NAMALWA (cell line): ENCODE data around the gene ALOX5AP.

ENCODE experiments used
- DNase-seq: peaks from one replicate; pipeline ENCODE4 v3.0.0-alpha.2; 2015; ENCODE audit warnings: low spot score

ALOX5AP gene

DNA sequence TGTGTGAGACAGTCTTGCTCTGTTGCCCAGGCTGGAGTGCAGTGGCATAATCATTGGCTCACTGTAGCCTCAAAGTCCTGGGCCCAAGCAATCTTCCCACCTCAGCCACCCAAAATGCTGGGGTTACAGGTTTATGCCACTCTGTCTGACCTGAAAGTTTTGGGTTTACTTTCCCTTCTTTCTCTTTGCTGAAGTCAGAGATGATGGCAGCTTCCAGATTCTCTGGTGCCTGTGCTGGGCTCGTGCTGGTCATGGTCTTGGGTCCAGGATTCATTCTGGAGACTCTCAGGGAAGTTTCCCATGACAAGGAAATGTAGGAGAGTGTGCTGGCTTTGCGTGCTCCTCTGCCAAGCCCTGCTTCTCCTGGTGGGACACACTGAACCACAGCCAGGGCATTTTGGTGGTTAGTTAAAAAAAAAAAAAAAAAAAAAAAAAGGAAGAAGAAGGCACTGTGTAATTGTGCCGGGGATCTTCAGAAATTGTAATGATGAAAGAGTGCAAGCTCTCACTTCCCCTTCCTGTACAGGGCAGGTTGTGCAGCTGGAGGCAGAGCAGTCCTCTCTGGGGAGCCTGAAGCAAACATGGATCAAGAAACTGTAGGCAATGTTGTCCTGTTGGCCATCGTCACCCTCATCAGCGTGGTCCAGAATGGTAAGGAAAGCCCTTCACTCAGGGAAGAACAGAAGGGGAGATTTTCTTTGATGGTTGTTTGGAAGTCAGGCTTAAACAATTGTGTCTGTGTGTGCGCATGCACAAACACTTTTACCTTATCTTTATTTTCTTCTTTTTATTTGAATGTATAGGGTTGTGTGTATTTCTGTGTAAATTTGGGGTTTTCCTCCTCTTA, at the start of gene ALOX5AP:
Gene ALOX5AP, plus strand, starts transcription at position 519 of the 847 bp plus-strand sequence. Its CDS starts 63 bp downstream, at position 582.
- peak; percentile 92 for DNase-seq

GRCh38 chr13:30685987-30686386, 49.4 kb upstream of the ALOX5AP start:
- no peak for DNase-seq

GRCh38 chr13:30687601-30688000, 47.7 kb upstream of the ALOX5AP start:
- DNase-seq: no peak

DNA sequence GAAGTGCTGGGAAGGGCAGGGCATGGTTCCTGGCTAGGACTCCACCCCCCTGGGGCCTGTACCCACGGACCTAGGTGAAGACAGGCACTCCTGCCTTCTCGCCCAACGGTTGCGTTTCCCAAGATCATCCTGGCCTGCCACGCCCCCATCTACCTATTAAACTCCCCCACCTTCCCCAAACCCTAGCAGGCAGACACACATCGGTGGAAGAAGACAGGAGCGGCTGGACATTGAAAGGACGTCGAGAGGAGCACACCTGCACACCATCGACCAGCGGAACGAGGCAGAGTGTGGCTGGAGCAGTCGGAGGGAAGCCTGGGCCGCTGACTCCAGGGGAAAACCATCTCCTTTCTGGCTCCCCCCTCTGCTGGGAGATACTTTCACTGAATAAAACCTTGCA, 45.6 kb upstream of the ALOX5AP start:
- no peak for DNase-seq

DNA sequence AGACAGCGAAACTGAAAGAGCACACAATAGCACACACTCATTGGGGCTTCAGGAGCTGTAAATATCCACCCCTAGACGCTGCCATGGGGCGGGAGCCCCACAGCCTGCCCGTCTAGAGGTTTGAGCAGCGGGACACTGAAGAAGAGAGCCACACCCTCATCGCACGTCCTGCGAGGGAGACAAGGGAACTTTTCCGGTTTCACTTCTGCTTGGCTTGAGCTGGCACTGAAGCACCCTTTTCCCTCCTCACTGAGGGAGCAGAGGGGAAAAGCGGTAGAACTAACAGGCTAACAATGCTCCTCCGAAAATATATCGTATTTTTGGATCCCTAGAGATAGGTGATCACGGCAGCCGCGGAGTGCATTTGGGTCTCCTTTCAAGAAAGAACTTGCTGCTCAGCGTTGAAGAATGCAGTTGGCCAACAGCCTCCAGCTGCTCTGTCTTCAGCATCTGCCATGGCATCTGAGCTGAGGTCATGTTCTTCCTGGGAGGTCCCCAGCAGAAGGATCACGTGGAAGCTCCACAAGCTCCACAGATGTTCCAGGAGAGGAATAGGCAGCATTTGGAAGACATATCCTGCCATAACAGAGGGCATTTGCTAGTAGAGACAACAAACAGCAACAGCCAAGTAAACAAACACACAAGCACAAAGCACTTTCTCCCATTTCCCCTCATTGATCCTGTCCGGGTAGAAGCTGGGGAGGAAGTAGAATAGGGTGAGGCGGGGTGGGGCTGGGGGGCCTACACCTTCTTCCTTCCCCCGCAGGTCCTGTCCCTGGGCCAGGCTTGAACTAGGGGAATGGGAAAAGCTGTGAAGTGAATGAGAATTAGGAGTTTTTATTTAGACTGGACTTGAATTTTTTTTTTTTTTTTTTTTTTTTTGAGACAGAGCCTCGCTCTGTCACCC, 44.8 kb upstream of the ALOX5AP start:
- peak; percentile 73 for DNase-seq

- DNase-seq: no peak
These were observed 43.2 kb upstream of the ALOX5AP start for GRCh38 chr13:30692113-30692512.

GRCh38 chr13:30696278-30697176, 38.8 kb upstream of the ALOX5AP start:
- no peak for DNase-seq

GRCh38 chr13:30697177-30697953, 38.0 kb upstream of the ALOX5AP start:
- DNase-seq: no peak

DNA sequence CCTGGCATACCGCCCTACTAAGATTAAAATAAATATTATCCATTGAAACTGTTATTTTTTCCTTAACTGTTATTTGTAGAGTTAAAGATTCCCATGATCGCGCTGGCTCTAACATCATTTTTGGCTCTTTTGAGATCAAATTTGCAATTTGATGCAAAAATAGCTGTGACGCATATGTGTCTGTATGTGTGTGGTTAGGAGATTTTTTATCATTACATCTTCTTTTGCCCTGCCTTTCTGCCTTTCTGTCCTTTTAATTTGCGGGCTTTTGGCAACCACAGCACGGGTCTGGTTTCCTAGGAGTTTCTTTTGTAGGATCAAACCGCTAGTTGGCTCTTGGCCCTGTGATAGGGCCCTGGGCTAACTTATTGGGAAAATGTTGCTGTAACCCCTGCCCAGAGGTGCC, 37.3 kb upstream of the ALOX5AP start:
- DNase-seq: no peak

- no peak for DNase-seq
These were observed 36.8 kb upstream of the ALOX5AP start for GRCh38 chr13:30698488-30699005.

- DNase-seq: no peak
These were observed 35.0 kb upstream of the ALOX5AP start for GRCh38 chr13:30700364-30700763.

DNA sequence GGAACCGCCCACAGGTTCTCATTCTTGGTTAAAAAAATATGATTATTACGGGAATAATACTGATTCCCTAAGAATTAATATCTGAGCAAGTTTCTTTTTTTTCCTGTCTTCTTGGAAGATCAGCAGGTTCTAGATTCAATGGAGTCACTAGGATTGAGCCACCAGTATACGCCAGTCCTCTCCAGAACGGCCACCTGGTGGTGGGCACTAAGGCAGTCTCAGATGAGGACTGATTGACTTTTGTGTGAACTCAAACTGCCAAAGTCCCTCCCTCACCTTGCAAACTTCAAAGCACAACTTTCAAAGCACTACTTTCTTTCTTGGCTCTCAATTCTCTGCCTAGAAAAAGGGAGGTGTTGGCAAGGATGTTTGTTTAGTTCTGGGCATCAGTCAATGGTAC, 33.3 kb upstream of the ALOX5AP start:
- DNase-seq: peak; percentile 13

GRCh38 chr13:30704596-30704995, 30.7 kb upstream of the ALOX5AP start:
- DNase-seq: no peak

GRCh38 chr13:30705680-30706079, 29.7 kb upstream of the ALOX5AP start:
- no peak for DNase-seq

DNA sequence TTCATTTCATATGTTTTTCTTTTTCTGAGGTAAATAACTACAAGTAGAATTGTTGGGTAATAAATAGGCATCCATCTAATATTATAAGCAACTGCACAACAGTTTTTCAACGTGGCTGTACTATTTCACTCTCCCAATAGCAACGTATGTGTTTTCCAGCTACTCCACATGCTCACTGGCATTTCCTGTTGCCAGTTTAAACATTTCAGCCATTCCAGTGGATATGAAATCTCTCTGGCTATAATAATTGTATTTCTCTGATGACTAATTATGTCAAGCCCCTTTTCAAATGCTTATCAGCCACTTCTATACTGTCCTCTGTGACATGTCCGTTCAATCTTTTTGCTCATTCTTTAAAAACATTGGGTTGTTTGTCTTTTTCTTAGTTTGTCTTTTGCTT, 26.8 kb upstream of the ALOX5AP start:
- no peak for DNase-seq

- DNase-seq: no peak
These were observed 24.9 kb upstream of the ALOX5AP start for GRCh38 chr13:30710442-30710841.

- no peak for DNase-seq
These were observed 24.0 kb upstream of the ALOX5AP start for GRCh38 chr13:30711375-30711774.

DNA sequence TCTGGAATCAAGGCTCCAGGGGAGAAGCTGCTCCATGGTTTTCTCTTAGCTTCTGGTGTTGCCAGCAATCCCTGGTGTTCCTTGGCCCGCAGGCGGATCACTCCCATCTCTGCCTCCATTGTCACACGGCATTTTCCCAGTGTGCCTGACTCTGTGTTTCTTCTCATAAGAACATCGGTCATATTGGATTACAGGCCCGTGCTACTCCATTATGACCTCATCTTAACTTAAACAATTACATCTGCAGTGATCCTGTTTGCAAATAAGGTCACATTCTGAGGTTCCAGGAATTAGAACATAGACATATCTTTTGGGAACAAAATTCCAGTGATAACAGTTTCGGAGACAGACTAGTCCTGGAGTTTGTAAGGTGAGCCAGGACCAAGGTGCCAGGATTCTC, 23.5 kb upstream of the ALOX5AP start:
- DNase-seq: no peak

- DNase-seq: no peak
These were observed 22.5 kb upstream of the ALOX5AP start for GRCh38 chr13:30712536-30713532.
